Uterus (tissue), 4 donors: ENCODE measurements around the gene ST3GAL6. TPM values are rescaled to one million over a fixed set of nuclear protein-coding genes. Genes with fewer than 3 reads are reported as not detected.

Experiments used
- DNase-seq, 2 donors: peaks; one replicate each; pipeline ENCODE4 v3.0.0-alpha.2; 2019 to 2020
- H3K27ac ChIP-seq, 2 donors: fragments of 200-600 bp; sonication (generic); 1 replicate in 1 of 2; 2 replicates in 1 of 2; pipeline ENCODE4 v1.5.1; 2016 to 2018
- H3K27me3 ChIP-seq, 2 donors: fragments of 200-600 bp; sonication (generic); one replicate each; pipeline ENCODE4 v1.5.1; 2018 to 2019; ENCODE audit warnings: control low read depth in 1 of 2
- H3K36me3 ChIP-seq, 2 donors: fragments of 200-600 bp; sonication (generic); one replicate each; pipeline ENCODE4 v1.5.1; 2019; ENCODE audit warnings: control low read depth in 1 of 2
- H3K4me1 ChIP-seq, 2 donors: fragments of 200-600 bp; sonication (generic); one replicate each; pipeline ENCODE4 v1.5.1; 2018 to 2019; ENCODE audit warnings: control low read depth in 1 of 2
- H3K4me3 ChIP-seq, 2 donors: fragments of 200-600 bp; sonication (generic); 1 replicate in 1 of 2; 2 replicates in 1 of 2; pipeline ENCODE4 v1.5.1; 2018 to 2019; ENCODE audit warnings: mild to moderate bottlenecking in 1 of 2
- H3K9me3 ChIP-seq, 2 donors: fragments of 200-600 bp; sonication (generic); one replicate each; pipeline ENCODE4 v1.5.1; 2019; ENCODE audit warnings: control low read depth in 1 of 2
- CTCF ChIP-seq, 4 experiments: fragments of 200-600 bp in 2 of 4; fragments of 450-650 bp in 2 of 4; sonication (generic) in 2 of 4; IDR thresholded peaks; one replicate each; pipeline ENCODE4 v1.5.1; 2016 to 2019; ENCODE audit warnings: antibody characterized with exemption in 4 of 4, mild to moderate bottlenecking in 2 of 4, moderate library complexity in 1 of 4
- POLR2A ChIP-seq, 2 donors: fragments of 450-650 bp; IDR thresholded peaks; one replicate each; pipeline ENCODE4 v1.6.1; 2016; ENCODE audit warnings: antibody characterized with exemption in 2 of 2, mild to moderate bottlenecking in 1 of 2, moderate library complexity in 1 of 2
- intact Hi-C: fragments of 100-400 bp; cut with DNase I; formaldehyde crosslinking; loops from one replicate; pipeline ENCODE4 v1.15.1; 2023; ENCODE audit warnings: low total_unique reads
- total RNA-seq, 4 donors: library from RNA; depleted of rRNA in 3 of 4; stranded (reverse); fragments of >200 nt in 3 of 4; gene quantifications; one replicate each; pipeline versions ENCODE4 v1.1.0 to v1.2.4, GENCODE V29; 2014 to 2023
- donor health status: DM: yes; HTN: yes; CAD: no.

The ST3GAL6 gene
- total RNA-seq, 4 donors from 2014 or later: 1.8 to 14.9 (median 9.6) TPM

- Histone ChIP-seq H3K9me3 (no peaks in the 10 kb centered on the region), H3K4me1 (no peaks in the 10 kb centered on the region), H3K27ac (no peak overlapping the region), H3K4me3 (no peak overlapping the region), H3K36me3 (no peaks in the 10 kb centered on the region), H3K27me3 (no peaks in the 10 kb centered on the region)
- intact Hi-C loops: no loop called here
- no peak for DNase-seq
- TF ChIP-seq POLR2A (IDR thresholded peaks at IDR 0.05) (no peak), CTCF (IDR thresholded peaks at IDR 0.05) (no peak)
These were observed 43.9 kb downstream of the ST3GAL6 start for GRCh38 chr3:98807011-98807410.

- no peaks in the 10 kb centered on the region for H3K27me3 ChIP-seq
- H3K4me3 ChIP-seq: no peak overlapping the region
- DNase-seq: no peak
- no peaks in the 10 kb centered on the region for H3K4me1 ChIP-seq
- no peaks in the 10 kb centered on the region for H3K9me3 ChIP-seq
- no peaks in the 10 kb centered on the region for H3K36me3 ChIP-seq
- TF ChIP-seq POLR2A (IDR thresholded peaks at IDR 0.05): no peak
- intact Hi-C loops: no loop called here
- H3K27ac ChIP-seq: no peak overlapping the region
These were observed 44.4 kb downstream of the ST3GAL6 start for GRCh38 chr3:98807561-98807960.

DNA sequence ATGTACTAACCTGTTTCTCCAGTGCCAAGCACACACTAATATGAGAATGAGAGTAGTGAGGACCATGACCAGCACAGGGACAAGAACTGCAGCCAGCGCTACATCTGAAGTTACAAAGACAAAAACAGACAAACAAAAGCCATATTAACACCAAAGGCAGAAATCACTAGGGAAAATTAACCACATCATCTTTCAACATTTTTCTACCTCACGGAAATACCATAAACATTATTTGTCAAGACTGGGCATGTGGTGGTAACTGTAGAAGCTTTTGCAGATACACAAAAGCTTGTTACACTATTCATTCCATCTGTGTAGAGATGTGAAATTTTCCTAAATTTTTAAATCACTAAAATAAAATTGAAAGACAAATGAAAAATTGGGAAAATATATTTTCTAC lies 44.9 kb downstream of the ST3GAL6 start:
- no peaks in the 10 kb centered on the region for H3K27me3 ChIP-seq
- no peak overlapping the region for H3K27ac ChIP-seq
- H3K36me3 ChIP-seq: no peaks in the 10 kb centered on the region
- intact Hi-C loops: no loop called here
- no peaks in the 10 kb centered on the region for H3K9me3 ChIP-seq
- H3K4me1 ChIP-seq: no peaks in the 10 kb centered on the region
- no peak overlapping the region for H3K4me3 ChIP-seq
- no peak for DNase-seq
- no peak for TF ChIP-seq POLR2A (IDR thresholded peaks at IDR 0.05)
- no peak for TF ChIP-seq CTCF (IDR thresholded peaks at IDR 0.05)

GRCh38 chr3:98809557-98809956 lies 46.4 kb downstream of the ST3GAL6 start:
- Histone ChIP-seq H3K4me1 (no peaks in the 10 kb centered on the region), H3K27ac (no peak overlapping the region), H3K9me3 (no peaks in the 10 kb centered on the region), H3K36me3 (no peaks in the 10 kb centered on the region), H3K4me3 (no peak overlapping the region), H3K27me3 (no peaks in the 10 kb centered on the region)
- intact Hi-C loops: no loop called here
- TF ChIP-seq POLR2A (IDR thresholded peaks at IDR 0.05): no peak
- TF ChIP-seq CTCF (IDR thresholded peaks at IDR 0.05): no peak
- no peak for DNase-seq

DNA sequence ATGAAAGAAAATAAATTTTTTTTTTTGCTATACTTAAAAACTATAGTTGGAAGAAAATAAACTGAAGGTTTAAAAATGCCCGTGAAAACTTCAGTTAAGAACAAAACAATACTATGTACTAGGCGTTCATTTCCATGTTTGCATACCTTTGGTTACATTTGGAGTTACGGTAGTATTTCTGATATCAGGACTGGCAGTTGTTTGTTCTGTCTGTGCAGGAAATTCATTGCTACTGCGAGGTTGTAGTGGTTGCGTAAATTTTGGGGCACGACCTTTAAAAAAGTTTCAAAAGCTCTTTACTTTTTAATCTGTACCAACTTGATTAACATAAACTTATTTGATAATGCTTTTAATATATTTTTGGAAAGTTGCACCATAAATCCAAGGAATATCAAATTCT lies 47.9 kb downstream of the ST3GAL6 start:
- no peaks in the 10 kb centered on the region for H3K9me3 ChIP-seq
- no peak overlapping the region for H3K4me3 ChIP-seq
- intact Hi-C loops: loop anchor here (10.0 kb wide), 2 partner anchors 184 to 206 kb away; no protein-coding TSS in a partner anchor
- no peak overlapping the region for H3K27ac ChIP-seq
- DNase-seq: no peak
- H3K27me3 ChIP-seq: no peaks in the 10 kb centered on the region
- no peaks in the 10 kb centered on the region for H3K4me1 ChIP-seq
- H3K36me3 ChIP-seq: no peaks in the 10 kb centered on the region
- TF ChIP-seq CTCF (IDR thresholded peaks at IDR 0.05): no peak
- no peak for TF ChIP-seq POLR2A (IDR thresholded peaks at IDR 0.05)

GRCh38 chr3:98812851-98813374 lies 49.8 kb downstream of the ST3GAL6 start:
- Histone ChIP-seq H3K27me3 (no peaks in the 10 kb centered on the region), H3K36me3 (no peaks in the 10 kb centered on the region), H3K4me3 (no peak overlapping the region), H3K27ac (no peak overlapping the region), H3K4me1 (no peaks in the 10 kb centered on the region), H3K9me3 (no peaks in the 10 kb centered on the region)
- TF ChIP-seq CTCF (IDR thresholded peaks at IDR 0.05) (peak; percentile 45 to 54 (median 50)), POLR2A (IDR thresholded peaks at IDR 0.05) (no peak)
- no peak for DNase-seq
- intact Hi-C loops: loop anchor here (10.0 kb wide), 2 partner anchors 182 to 208 kb away; no protein-coding TSS in a partner anchor
